Islet precursor cell (in vitro differentiated cells): ENCODE results near the gene ERC2.
"Not testable (repeated sequence)": the region's sequence is repeated elsewhere in the genome, so short reads cannot be mapped to it uniquely, and the experiment has no call there.

Experiments used
- DNase-seq: peaks from one replicate; pipeline ENCODE4 v3.0.0-alpha.2; 2018

ERC2 gene

GRCh38 chr3:56468184-56469106 is at the start of gene ERC2:
Gene ERC2, minus strand, starts transcription at chr3:56468467.
- peak; percentile 95 for DNase-seq

- DNase-seq = no peak
Observed at GRCh38 chr3:56502738-56503137, 34.5 kb upstream of the ERC2 start.

GRCh38 chr3:56496376-56496775 is 28.1 kb upstream of the ERC2 start:
- DNase-seq = not testable (repeated sequence)

GRCh38 chr3:56494679-56495322 is 26.5 kb upstream of the ERC2 start:
- DNase-seq = peak; percentile 88

GRCh38 chr3:56491566-56491965 is 23.3 kb upstream of the ERC2 start:
- DNase-seq = no peak

- no peak for DNase-seq
Observed at GRCh38 chr3:56488812-56489600, 20.7 kb upstream of the ERC2 start.

- no peak for DNase-seq
Observed at GRCh38 chr3:56484525-56485032, 16.3 kb upstream of the ERC2 start.

GRCh38 chr3:56484122-56484521 is 15.9 kb upstream of the ERC2 start:
- DNase-seq = no peak

GRCh38 chr3:56477646-56478045 is 9.4 kb upstream of the ERC2 start:
- no peak for DNase-seq

GRCh38 chr3:56476771-56477170 is 8.5 kb upstream of the ERC2 start:
- DNase-seq = no peak

GRCh38 chr3:56471771-56472170 is 3.5 kb upstream of the ERC2 start:
- no peak for DNase-seq

GRCh38 chr3:56469141-56469540 is 874 bp upstream of the ERC2 start:
- DNase-seq = no peak

GRCh38 chr3:56467801-56468183 is 475 bp downstream of the ERC2 start:
- DNase-seq = peak; percentile 63

- peak; percentile 96 for DNase-seq
Observed at GRCh38 chr3:56467108-56467507, 1.2 kb downstream of the ERC2 start.

- no peak for DNase-seq
Observed at GRCh38 chr3:56459719-56460118, 8.5 kb downstream of the ERC2 start.

- DNase-seq = no peak
Observed at GRCh38 chr3:56459104-56459496, 9.2 kb downstream of the ERC2 start.

GRCh38 chr3:56458496-56459103 is 9.7 kb downstream of the ERC2 start:
- DNase-seq = no peak

- no peak for DNase-seq
Observed at GRCh38 chr3:56456117-56456516, 12.2 kb downstream of the ERC2 start.

- DNase-seq = no peak
Observed at GRCh38 chr3:56453011-56453410, 15.3 kb downstream of the ERC2 start.

GRCh38 chr3:56452085-56452484 is 16.2 kb downstream of the ERC2 start:
- DNase-seq = no peak

GRCh38 chr3:56443372-56443771 is 24.9 kb downstream of the ERC2 start:
- no peak for DNase-seq

- DNase-seq = no peak
Observed at GRCh38 chr3:56428667-56429066, 39.6 kb downstream of the ERC2 start.

- no peak for DNase-seq
Observed at GRCh38 chr3:56424885-56425284, 43.4 kb downstream of the ERC2 start.
